ENCODE data around the gene KLF6. TPM values are rescaled to one million over a fixed set of nuclear protein-coding genes. Genes with fewer than 3 reads are reported as not detected.

The KLF6 gene
- total RNA-seq, 6 experiments from 2014 or later: 25.2 to 86.4 (median 75.2) TPM

DNA sequence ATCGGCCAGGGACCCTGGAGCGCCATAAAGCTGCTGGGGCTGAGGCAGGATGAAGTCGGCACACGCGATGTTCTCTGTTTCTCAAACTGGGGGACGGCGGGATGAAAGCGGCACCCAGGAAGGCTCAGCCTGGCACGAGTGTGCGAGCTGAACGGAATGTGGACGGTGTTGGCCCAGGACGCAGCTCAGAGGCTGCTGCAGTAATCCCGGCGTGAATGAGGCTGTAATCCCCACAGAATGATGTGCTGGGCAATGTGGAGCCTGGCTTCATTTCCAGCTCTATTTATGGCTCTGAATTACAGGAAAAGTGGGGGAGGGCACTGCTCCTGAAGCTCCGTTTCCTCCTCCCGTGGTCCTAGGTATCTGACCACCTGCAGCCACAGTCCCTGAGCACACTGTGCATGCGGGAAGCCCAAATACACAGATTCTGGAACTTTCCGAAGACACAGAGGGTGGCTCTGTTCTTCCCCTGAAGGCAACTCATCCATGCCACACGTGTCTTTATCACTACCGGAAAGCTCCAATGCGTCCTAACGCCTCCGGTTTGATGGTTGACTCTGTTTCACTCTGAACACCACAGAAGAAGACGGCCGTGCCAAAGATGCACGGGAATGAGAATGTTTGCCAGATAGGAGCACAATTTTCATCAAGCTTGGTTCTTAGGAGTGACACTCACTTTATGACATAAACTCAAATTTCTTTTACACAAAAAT lies 37.6 kb downstream of the KLF6 start:
- Histone ChIP-seq H3K27me3 (no peaks in the 10 kb centered on the region), H3K9me3 (no peaks in the 10 kb centered on the region), H3K4me3 (no peak overlapping the region), H3K4me1 (peaks cover 0 to 42% (median 9%) of the 10 kb centered on the region in 4 donors), H3K27ac (peak overlapping the region; percentile 78 to 91 (median 85)), H3K36me3 (no peaks in the 10 kb centered on the region)
- WGBS (ENCODE audit: insufficient coverage, low coverage, low lambda C conversion rate, missing lambda C conversion rate): 68% methylated on average over 19 of the region's 27 CpGs
- TF ChIP-seq, protein P1, sequence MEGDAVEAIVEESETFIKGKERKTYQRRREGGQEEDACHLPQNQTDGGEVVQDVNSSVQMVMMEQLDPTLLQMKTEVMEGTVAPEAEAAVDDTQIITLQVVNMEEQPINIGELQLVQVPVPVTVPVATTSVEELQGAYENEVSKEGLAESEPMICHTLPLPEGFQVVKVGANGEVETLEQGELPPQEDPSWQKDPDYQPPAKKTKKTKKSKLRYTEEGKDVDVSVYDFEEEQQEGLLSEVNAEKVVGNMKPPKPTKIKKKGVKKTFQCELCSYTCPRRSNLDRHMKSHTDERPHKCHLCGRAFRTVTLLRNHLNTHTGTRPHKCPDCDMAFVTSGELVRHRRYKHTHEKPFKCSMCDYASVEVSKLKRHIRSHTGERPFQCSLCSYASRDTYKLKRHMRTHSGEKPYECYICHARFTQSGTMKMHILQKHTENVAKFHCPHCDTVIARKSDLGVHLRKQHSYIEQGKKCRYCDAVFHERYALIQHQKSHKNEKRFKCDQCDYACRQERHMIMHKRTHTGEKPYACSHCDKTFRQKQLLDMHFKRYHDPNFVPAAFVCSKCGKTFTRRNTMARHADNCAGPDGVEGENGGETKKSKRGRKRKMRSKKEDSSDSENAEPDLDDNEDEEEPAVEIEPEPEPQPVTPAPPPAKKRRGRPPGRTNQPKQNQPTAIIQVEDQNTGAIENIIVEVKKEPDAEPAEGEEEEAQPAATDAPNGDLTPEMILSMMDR (IDR thresholded peaks at IDR 0.05): no peak
- TF ChIP-seq POLR2A (IDR thresholded peaks at IDR 0.05): no peak
- DNase-seq (no peak), ATAC-seq (peak; percentile 3 to 25 (median 13))
- intact Hi-C loops (cut with DNase I): no loop called here

DNA sequence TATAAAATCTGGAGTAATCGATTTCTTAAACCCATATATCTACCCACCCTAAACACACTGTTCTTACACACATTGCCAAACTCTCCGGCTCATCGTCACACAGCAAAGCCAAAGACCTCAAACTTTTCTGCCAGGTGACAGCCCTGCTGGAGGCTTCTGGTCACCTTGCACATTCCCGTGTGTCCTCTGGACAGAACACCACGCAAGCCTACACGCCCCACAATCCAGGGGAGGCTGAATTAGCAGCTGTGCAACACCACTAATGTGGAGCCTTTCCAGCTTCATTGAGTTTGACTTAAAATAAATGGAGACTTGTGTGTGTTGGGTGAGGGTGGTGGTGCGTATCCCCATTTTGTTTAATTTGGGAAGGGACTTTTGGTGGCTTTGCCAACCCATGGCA lies 38.4 kb downstream of the KLF6 start:
- Histone ChIP-seq H3K36me3 (no peaks in the 10 kb centered on the region), H3K4me3 (no peak overlapping the region), H3K27ac (peak overlapping the region in 1 of 3 donors; percentile 85), H3K9me3 (no peaks in the 10 kb centered on the region), H3K4me1 (peaks cover 0 to 42% (median 9%) of the 10 kb centered on the region in 4 donors), H3K27me3 (no peaks in the 10 kb centered on the region)
- DNase-seq (no peak), ATAC-seq (no peak)
- intact Hi-C loops (cut with DNase I): no loop called here
- WGBS (ENCODE audit: insufficient coverage, low coverage, low lambda C conversion rate, missing lambda C conversion rate): 98% methylated on average over 7 of the region's 7 CpGs
- TF ChIP-seq POLR2A (IDR thresholded peaks at IDR 0.05): no peak
- TF ChIP-seq, protein P1 (IDR thresholded peaks at IDR 0.05): no peak

DNA sequence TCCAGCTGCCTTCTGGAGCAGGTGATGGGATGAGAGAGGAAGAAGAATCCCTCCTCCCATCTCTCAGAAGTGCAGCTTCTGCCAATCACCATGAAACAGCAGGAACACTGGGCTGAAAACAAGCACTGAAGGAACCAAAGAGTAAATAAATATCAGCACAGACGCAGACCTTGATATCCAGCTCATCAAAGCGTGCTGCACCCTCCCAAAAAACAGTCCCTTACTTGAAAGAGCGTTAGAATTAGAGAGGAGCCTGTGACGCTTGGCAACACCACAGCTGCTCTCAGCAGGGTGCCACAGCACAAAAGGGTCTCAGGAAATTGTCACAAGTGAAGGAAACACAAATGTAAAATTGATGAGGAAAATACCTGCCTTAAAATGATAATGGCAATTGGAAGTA lies 39.5 kb downstream of the KLF6 start:
- WGBS (ENCODE audit: insufficient coverage, low coverage, low lambda C conversion rate, missing lambda C conversion rate): 69% methylated on average over 4 of the region's 4 CpGs

DNA sequence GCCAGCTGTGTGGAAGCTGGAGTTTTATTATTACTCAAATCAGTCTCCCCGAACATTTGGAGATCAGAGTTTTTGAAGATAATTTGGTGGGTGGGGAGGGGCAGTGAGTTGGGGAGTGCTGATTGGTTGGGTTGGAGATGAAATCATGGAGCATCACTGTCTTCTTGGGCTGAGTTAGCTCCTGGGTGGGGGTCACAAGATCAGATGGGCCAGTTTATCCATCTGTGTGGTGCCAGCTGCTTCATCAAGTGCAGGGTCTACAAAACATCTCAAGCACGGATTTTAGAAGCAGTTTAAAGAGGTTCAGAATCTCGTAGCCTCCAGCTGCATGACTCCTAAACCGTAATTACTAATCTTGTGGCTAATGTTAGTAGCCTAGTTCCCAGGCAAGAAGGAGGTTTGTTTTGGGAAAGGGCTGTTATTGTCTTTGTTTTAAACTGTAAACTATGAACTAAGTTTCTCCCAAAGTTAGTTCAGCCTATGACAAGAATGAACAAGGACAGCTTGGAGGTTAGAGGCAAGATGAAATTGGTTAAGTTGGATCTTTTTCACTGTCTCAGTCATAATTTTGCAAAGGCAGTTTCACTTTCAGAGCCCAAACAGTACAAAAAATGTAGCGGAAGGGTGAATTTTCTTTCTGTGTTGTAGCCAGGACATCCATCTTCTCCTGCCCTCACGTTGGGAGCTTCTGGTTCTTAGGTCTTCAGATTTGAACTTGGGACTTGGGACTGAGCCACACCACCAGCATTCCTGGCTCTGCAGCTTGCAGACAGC lies 43.1 kb downstream of the KLF6 start:
- Histone ChIP-seq H3K4me3 (no peak overlapping the region), H3K4me1 (peaks cover 0 to 11% (median 0%) of the 10 kb centered on the region in 4 donors), H3K9me3 (no peaks in the 10 kb centered on the region), H3K36me3 (no peaks in the 10 kb centered on the region), H3K27me3 (no peaks in the 10 kb centered on the region), H3K27ac (no peak overlapping the region)
- DNase-seq (no peak), ATAC-seq (no peak)
- TF ChIP-seq, protein P1 (IDR thresholded peaks at IDR 0.05): no peak
- no peak for TF ChIP-seq POLR2A (IDR thresholded peaks at IDR 0.05)
- intact Hi-C loops (cut with DNase I): no loop called here
- WGBS (ENCODE audit: insufficient coverage, low coverage, low lambda C conversion rate, missing lambda C conversion rate): 67% methylated on average over 4 of the region's 6 CpGs

More for the DNA sequence above, 39.5 kb downstream of the KLF6 start:
- H3K4me3 ChIP-seq: no peak overlapping the region
- ATAC-seq: no peak
- H3K4me1 ChIP-seq: peaks cover 0 to 42% (median 9%) of the 10 kb centered on the region in 4 donors
- no peak for TF ChIP-seq POLR2A (IDR thresholded peaks at IDR 0.05)
- TF ChIP-seq, protein P1 (IDR thresholded peaks at IDR 0.05): no peak
- no peaks in the 10 kb centered on the region for H3K9me3 ChIP-seq
- no peak for DNase-seq
- intact Hi-C loops (cut with DNase I): no loop called here
- no peaks in the 10 kb centered on the region for H3K27me3 ChIP-seq
- H3K27ac ChIP-seq: no peak overlapping the region
- H3K36me3 ChIP-seq: no peaks in the 10 kb centered on the region

Measured in right lobe of liver (tissue), 6 donors.